ENCODE measurements around the gene KCNA2.

- no peak for TF ChIP-seq CTCF (IDR thresholded peaks at IDR 0.05)
- no peak for TF ChIP-seq POLR2A (IDR thresholded peaks at IDR 0.05)
Observed at GRCh38 chr1:110549831-110550230, 56.3 kb downstream of the KCNA2 start.
